ENCODE results near the gene RUNX3.

GRCh38 chr1:24859063-24860010, 70.7 kb downstream of the RUNX3 start:
- TF ChIP-seq, protein P1, sequence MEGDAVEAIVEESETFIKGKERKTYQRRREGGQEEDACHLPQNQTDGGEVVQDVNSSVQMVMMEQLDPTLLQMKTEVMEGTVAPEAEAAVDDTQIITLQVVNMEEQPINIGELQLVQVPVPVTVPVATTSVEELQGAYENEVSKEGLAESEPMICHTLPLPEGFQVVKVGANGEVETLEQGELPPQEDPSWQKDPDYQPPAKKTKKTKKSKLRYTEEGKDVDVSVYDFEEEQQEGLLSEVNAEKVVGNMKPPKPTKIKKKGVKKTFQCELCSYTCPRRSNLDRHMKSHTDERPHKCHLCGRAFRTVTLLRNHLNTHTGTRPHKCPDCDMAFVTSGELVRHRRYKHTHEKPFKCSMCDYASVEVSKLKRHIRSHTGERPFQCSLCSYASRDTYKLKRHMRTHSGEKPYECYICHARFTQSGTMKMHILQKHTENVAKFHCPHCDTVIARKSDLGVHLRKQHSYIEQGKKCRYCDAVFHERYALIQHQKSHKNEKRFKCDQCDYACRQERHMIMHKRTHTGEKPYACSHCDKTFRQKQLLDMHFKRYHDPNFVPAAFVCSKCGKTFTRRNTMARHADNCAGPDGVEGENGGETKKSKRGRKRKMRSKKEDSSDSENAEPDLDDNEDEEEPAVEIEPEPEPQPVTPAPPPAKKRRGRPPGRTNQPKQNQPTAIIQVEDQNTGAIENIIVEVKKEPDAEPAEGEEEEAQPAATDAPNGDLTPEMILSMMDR (IDR thresholded peaks at IDR 0.05) = no peak
- TF ChIP-seq SMAD3 (CRISPR knock-in tag; IDR thresholded peaks at IDR 0.05; ENCODE audit: borderline replicate concordance) = no peak
- no peak for TF ChIP-seq ATF6 (CRISPR knock-in tag; IDR thresholded peaks at IDR 0.05)
- TF ChIP-seq, protein P2, sequence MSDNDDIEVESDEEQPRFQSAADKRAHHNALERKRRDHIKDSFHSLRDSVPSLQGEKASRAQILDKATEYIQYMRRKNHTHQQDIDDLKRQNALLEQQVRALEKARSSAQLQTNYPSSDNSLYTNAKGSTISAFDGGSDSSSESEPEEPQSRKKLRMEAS (CRISPR knock-in tag; IDR thresholded peaks at IDR 0.05) = no peak
- no peak for TF ChIP-seq NR2C2 (CRISPR knock-in tag; IDR thresholded peaks at IDR 0.05)
- no peak for TF ChIP-seq CREB1 (CRISPR knock-in tag; IDR thresholded peaks at IDR 0.05)
- no peak for TF ChIP-seq SP1 (CRISPR knock-in tag; conservative IDR thresholded peaks at IDR 0.05)
- TF ChIP-seq JUN (CRISPR knock-in tag; IDR thresholded peaks at IDR 0.05) = no peak
- TF ChIP-seq, protein P3, sequence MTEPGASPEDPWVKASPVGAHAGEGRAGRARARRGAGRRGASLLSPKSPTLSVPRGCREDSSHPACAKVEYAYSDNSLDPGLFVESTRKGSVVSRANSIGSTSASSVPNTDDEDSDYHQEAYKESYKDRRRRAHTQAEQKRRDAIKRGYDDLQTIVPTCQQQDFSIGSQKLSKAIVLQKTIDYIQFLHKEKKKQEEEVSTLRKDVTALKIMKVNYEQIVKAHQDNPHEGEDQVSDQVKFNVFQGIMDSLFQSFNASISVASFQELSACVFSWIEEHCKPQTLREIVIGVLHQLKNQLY (CRISPR knock-in tag; IDR thresholded peaks at IDR 0.05) = no peak

Measured in WTC11 (cell line).